ENCODE measurements around the gene GCN1. TPM values are rescaled to one million over a fixed set of nuclear protein-coding genes. Genes with fewer than 3 reads are reported as not detected.

GCN1 gene
- total RNA-seq, 1 experiment from 2014 or later, result 51.5 TPM

Other genes starting within 250 kb of the GCN1 start
- 15.9 and 21.3 TPM in 2 replicates for gene BICDL1, start 205.5 kb downstream of the GCN1 start, total RNA-seq (2014; rRNA removed; shearing (Covaris generic); ENCODE audit: low replicate concordance)
- 36.4 and 43.5 TPM in 2 replicates for gene RAB35, start 78.0 kb downstream of the GCN1 start, total RNA-seq (2014; rRNA removed; shearing (Covaris generic); ENCODE audit: low replicate concordance)
- 5,858 and 6,047 TPM in 2 replicates for gene RPLP0, start 6.4 kb upstream of the GCN1 start, total RNA-seq (2014; rRNA removed; shearing (Covaris generic); ENCODE audit: low replicate concordance)
- 8.2 and 28.8 TPM in 2 replicates for gene PXN, start 71.0 kb upstream of the GCN1 start, total RNA-seq (2014; rRNA removed; shearing (Covaris generic); ENCODE audit: low replicate concordance)
- not detected in 2 replicates for gene RNU4-2, start 97.2 kb upstream of the GCN1 start, total RNA-seq (2014; rRNA removed; shearing (Covaris generic); ENCODE audit: low replicate concordance)
- gene RNU4-1, start 98.5 kb upstream of the GCN1 start, total RNA-seq (2014; rRNA removed; shearing (Covaris generic); ENCODE audit: low replicate concordance), result not detected in 2 replicates
- gene SIRT4, start 107.6 kb upstream of the GCN1 start, total RNA-seq (2014; rRNA removed; shearing (Covaris generic); ENCODE audit: low replicate concordance), result 0.61 TPM in 1 of 2 replicates, not detected in the other
- gene PLA2G1B, start 133.1 kb upstream of the GCN1 start, total RNA-seq (2014; rRNA removed; shearing (Covaris generic); ENCODE audit: low replicate concordance), result not detected in 2 replicates
- 0.29 TPM in 1 of 2 replicates, not detected in the other for gene MSI1, start 174.4 kb upstream of the GCN1 start, total RNA-seq (2014; rRNA removed; shearing (Covaris generic); ENCODE audit: low replicate concordance)
- gene COX6A1, start 243.4 kb upstream of the GCN1 start, total RNA-seq (2014; rRNA removed; shearing (Covaris generic); ENCODE audit: low replicate concordance), result 793 and 854 TPM in 2 replicates